ENCODE measurements around the gene RGL1. TPM values are rescaled to one million over a fixed set of nuclear protein-coding genes. Genes with fewer than 3 reads are reported as not detected.

Gene RGL1
- total and polyA plus RNA-seq, 9 of the 15 experiments (the other 6 are each of a cell fraction or from before 2014, with no cell fraction given): under 0.01 to 0.07 (median 0.04) TPM

DNA sequence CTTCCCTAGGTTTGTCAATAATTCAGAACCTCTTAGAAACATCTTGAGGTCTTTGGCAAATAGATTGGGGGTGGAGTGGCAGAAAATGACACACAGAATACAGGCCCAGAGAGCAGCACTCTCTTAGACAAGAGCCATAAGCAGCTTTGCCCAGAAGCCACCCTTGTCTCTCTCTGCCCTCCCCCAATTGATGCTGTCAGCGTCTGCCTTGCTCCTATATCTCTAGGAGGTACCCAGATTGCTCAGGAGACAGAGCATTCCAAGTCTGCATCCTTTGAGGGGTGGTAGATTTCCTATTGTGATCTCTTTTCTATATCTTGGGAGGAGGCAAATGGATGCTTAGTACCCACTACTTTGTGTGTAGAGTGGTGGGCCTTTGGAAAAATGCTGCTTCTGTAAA is 1.8 kb downstream of the RGL1 start:
- TF ChIP-seq JUNB (CRISPR knock-in tag; conservative IDR thresholded peaks at IDR 0.05) (no peak), CBX1 (IDR thresholded peaks at IDR 0.05; ENCODE audit: low read depth) (no peak), THRB (CRISPR knock-in tag; conservative IDR thresholded peaks at IDR 0.05) (no peak), ZKSCAN1 (IDR thresholded peaks at IDR 0.05; ENCODE audit: low read depth, low read length) (no peak), NRF1 (conservative IDR thresholded peaks at IDR 0.05 in 1 of 2, IDR thresholded peaks at IDR 0.05 in 1 of 2) (no peak), PHF21A (IDR thresholded peaks at IDR 0.05; ENCODE audit: borderline replicate concordance, low read depth) (no peak)
- TF ChIP-seq, protein P1, sequence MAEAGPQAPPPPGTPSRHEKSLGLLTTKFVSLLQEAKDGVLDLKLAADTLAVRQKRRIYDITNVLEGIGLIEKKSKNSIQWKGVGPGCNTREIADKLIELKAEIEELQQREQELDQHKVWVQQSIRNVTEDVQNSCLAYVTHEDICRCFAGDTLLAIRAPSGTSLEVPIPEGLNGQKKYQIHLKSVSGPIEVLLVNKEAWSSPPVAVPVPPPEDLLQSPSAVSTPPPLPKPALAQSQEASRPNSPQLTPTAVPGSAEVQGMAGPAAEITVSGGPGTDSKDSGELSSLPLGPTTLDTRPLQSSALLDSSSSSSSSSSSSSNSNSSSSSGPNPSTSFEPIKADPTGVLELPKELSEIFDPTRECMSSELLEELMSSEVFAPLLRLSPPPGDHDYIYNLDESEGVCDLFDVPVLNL (CRISPR knock-in tag; IDR thresholded peaks at IDR 0.05; ENCODE audit: low read depth): no peak
- Histone ChIP-seq H4K20me1 (replicated peaks; ENCODE audit: control insufficient read depth, insufficient read depth, low read length) (no peaks in the 10 kb centered on the region), H3K36me3 (ENCODE audit: control insufficient read depth, insufficient read depth, low read length) (no peaks in the 10 kb centered on the region), H3K4me3 (no peak overlapping the region), H2AFZ (ENCODE audit: low read depth, low read length) (no peak overlapping the region), H3K9me1 (ENCODE audit: control insufficient read depth, insufficient read depth, low read length) (no peaks in the 10 kb centered on the region), H3K27ac (ENCODE audit: extremely low read depth, low read depth, low read length) (no peak overlapping the region), H3K27me3 (ENCODE audit: control insufficient read depth in 2 of 2, insufficient read depth in 2 of 2, low read length in 2 of 2) (peaks cover 12 to 14% of the 10 kb centered on the region in 2 experiments; a peak in 4 of 5 replicates), H3K9me3 (replicated peaks; ENCODE audit: control insufficient read depth, insufficient read depth, low read depth, low read length) (no peaks in the 10 kb centered on the region), H3K9ac (ENCODE audit: insufficient read depth in 1 of 2, low read depth in 2 of 2, low read length in 2 of 2) (no peak overlapping the region), H3K4me1 (replicated peaks in 1 of 2; ENCODE audit: control insufficient read depth in 2 of 2, insufficient read depth in 2 of 2, low read length in 2 of 2) (peaks cover 0 to 5% of the 10 kb centered on the region in 2 experiments; a peak in 1 of 5 replicates), H3K4me2 (ENCODE audit: insufficient read depth, low read length) (no peak overlapping the region), H3K79me2 (ENCODE audit: control insufficient read depth, insufficient read depth, low read length) (no peaks in the 10 kb centered on the region)
- no peak for ATAC-seq
- 0% methylated on average over 1 of the region's 1 CpG for whole genome bisulfite sequencing (ENCODE audit: insufficient coverage, low coverage, missing lambda C conversion rate)
- ChIA-PET POLR2A (no interaction called here), CTCF (ENCODE audit: low intra/inter-chr PET ratio) (no interaction called here)
- no peak for FAIRE-seq
- intact Hi-C loops (cut with micrococcal nuclease): no loop called here
- in situ Hi-C loops (cut with MboI): no loop called here
- no TSS peak for BruUV-seq (replicated peaks)
- no peak for DNase-seq (ENCODE audit: extremely low read depth in 1 of 4, low spot score in 3 of 4)

All from K562 (cell line).